ENCODE results near the gene CNOT6L. TPM values are rescaled to one million over a fixed set of nuclear protein-coding genes. Genes with fewer than 3 reads are reported as not detected.

The CNOT6L gene
- total RNA-seq, 1 experiment from 2014 or later = 29.4 TPM

DNA sequence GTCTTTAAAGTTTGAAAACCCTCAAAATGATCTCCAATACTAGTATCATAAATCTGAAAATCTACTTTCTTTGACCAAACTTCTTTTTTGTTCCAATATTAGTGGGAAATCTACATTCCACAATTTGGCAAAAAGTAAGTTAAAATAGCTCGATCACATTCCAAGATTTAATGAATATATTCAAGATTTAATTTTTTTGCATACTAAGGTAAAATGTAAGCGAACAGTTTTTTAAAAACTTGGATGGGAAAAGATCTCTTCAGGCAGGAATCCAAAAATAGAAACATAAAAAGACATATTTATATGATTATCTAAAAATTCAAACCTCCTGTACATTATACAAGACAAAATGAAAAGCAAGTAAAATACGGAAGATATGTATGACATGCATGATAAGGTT, 31.2 kb downstream of the CNOT6L start:
- Histone ChIP-seq H3K27me3 (ENCODE audit: insufficient read depth, low read length) (no peaks in the 10 kb centered on the region), H3K4me1 (ENCODE audit: control insufficient read depth in 1 of 2, insufficient read depth in 2 of 2, low read length in 2 of 2) (no peaks in the 10 kb centered on the region), H3K36me3 (ENCODE audit: control insufficient read depth in 1 of 2, insufficient read depth in 2 of 2, low read length in 2 of 2) (no peaks in the 10 kb centered on the region), H2AFZ (ENCODE audit: low read depth, low read length, poor library complexity, severe bottlenecking) (no peak overlapping the region), H3K27ac (ENCODE audit: low read depth, low read length) (no peak overlapping the region), H3K9me3 (ENCODE audit: control insufficient read depth in 1 of 2, insufficient read depth in 1 of 2, low read depth in 1 of 2, low read length in 2 of 2) (no peaks in the 10 kb centered on the region), H3K9ac (ENCODE audit: low read length) (no peak overlapping the region), H3K4me2 (ENCODE audit: low read length) (no peak overlapping the region), H3K4me3 (replicated peaks in 1 of 2; ENCODE audit: low read depth in 1 of 2, low read length in 2 of 2) (no peak overlapping the region), H3K79me2 (ENCODE audit: insufficient read depth, low read length) (peaks cover 30% of the 10 kb centered on the region), H3K9me2 (ENCODE audit: insufficient read depth) (no peaks in the 10 kb centered on the region), H4K20me1 (ENCODE audit: insufficient read depth) (no peaks in the 10 kb centered on the region; the same call in 1 of the 2 replicates)
- no TSS peak for BruUV-seq (replicated peaks)
- ChIA-PET RAD21 (ENCODE audit: low non-redundant PET in 1 of 2, low total read pairs in 2 of 2, uncharacterized antibody in 2 of 2, unreplicated experiment in 2 of 2) (no interaction called here), POLR2A (no interaction called here), CTCF (no interaction called here)
- intact Hi-C loops (cut with micrococcal nuclease) = no loop called here
- TF ChIP-seq ATF3 (IDR thresholded peaks at IDR 0.05) (no peak), SIN3A (IDR thresholded peaks at IDR 0.05; ENCODE audit: low read depth) (no peak), JUND (IDR thresholded peaks at IDR 0.05) (no peak)
- ATAC-seq = no peak
- DNase-seq (ENCODE audit: low read depth, low spot score) = no peak

GRCh38 chr4:77785669-77786068, 33.5 kb downstream of the CNOT6L start:
- TF ChIP-seq SRF (IDR thresholded peaks at IDR 0.05; ENCODE audit: low read depth) = no peak
- no peak for TF ChIP-seq FOSL1 (IDR thresholded peaks at IDR 0.05; ENCODE audit: low read depth)
- TF ChIP-seq ZBTB33 (IDR thresholded peaks at IDR 0.05; ENCODE audit: extremely low read depth, insufficient replicate concordance, low read length) = no peak
- no peak for TF ChIP-seq ZNF274 (IDR thresholded peaks at IDR 0.05; ENCODE audit: low read depth, low read length)
- no peak for TF ChIP-seq ELF1 (IDR thresholded peaks at IDR 0.05; ENCODE audit: borderline replicate concordance, low read depth)
- no peak for TF ChIP-seq SP1 (IDR thresholded peaks at IDR 0.05; ENCODE audit: low read depth)
- TF ChIP-seq CBX3 (IDR thresholded peaks at IDR 0.05; ENCODE audit: low read depth) = no peak
- no peak for TF ChIP-seq EZH2phosphoT487 (IDR thresholded peaks at IDR 0.05; ENCODE audit: borderline replicate concordance)
- no peak for TF ChIP-seq POLR2AphosphoS5 (IDR thresholded peaks at IDR 0.05; ENCODE audit: low read depth, low read length)
- no peak for TF ChIP-seq CTCF (IDR thresholded peaks at IDR 0.05 in 2 of 3, conservative IDR thresholded peaks at IDR 0.05 in 1 of 3; ENCODE audit: borderline replicate concordance in 1 of 3, insufficient read depth in 1 of 3, low read depth in 2 of 3, low read length in 2 of 3)
- no peak for TF ChIP-seq ZFX (IDR thresholded peaks at IDR 0.05)
- no peak for TF ChIP-seq EGR1 (IDR thresholded peaks at IDR 0.05; ENCODE audit: low read depth)
- no peaks in the 10 kb centered on the region for H3K27me3 ChIP-seq (ENCODE audit: insufficient read depth, low read length)
- H3K4me2 ChIP-seq (ENCODE audit: low read length) = no peak overlapping the region
- H3K9ac ChIP-seq (ENCODE audit: low read length) = no peak overlapping the region
- H3K4me3 ChIP-seq (replicated peaks in 1 of 2; ENCODE audit: low read depth in 1 of 2, low read length in 2 of 2) = no peak overlapping the region
- H3K4me1 ChIP-seq (ENCODE audit: control insufficient read depth in 1 of 2, insufficient read depth in 2 of 2, low read length in 2 of 2) = no peaks in the 10 kb centered on the region
- H3K9me3 ChIP-seq (ENCODE audit: control insufficient read depth in 1 of 2, insufficient read depth in 1 of 2, low read depth in 1 of 2, low read length in 2 of 2) = no peaks in the 10 kb centered on the region
- intact Hi-C loops (cut with micrococcal nuclease) = no loop called here
- no peak for ATAC-seq
- H3K27ac ChIP-seq (ENCODE audit: low read depth, low read length) = no peak overlapping the region
- H2AFZ ChIP-seq (ENCODE audit: low read depth, low read length, poor library complexity, severe bottlenecking) = no peak overlapping the region
- no peak for DNase-seq (ENCODE audit: low read depth, low spot score)
- H4K20me1 ChIP-seq (ENCODE audit: insufficient read depth) = no peaks in the 10 kb centered on the region; the same call in 1 of the 2 replicates
- ChIA-PET RAD21 (ENCODE audit: low non-redundant PET in 1 of 2, low total read pairs in 2 of 2, uncharacterized antibody in 2 of 2, unreplicated experiment in 2 of 2) (no interaction called here), CTCF (no interaction called here), POLR2A (no interaction called here)
- no peaks in the 10 kb centered on the region for H3K36me3 ChIP-seq (ENCODE audit: control insufficient read depth in 1 of 2, insufficient read depth in 2 of 2, low read length in 2 of 2)
- BruUV-seq (replicated peaks) = no TSS peak
- peaks cover 33% of the 10 kb centered on the region for H3K79me2 ChIP-seq (ENCODE audit: insufficient read depth, low read length)
- no peaks in the 10 kb centered on the region for H3K9me2 ChIP-seq (ENCODE audit: insufficient read depth)

Measured in HCT116 (cell line).